Measurements from ENCODE around the gene CLTA.
"Not testable (repeated sequence)": the region's sequence is repeated elsewhere in the genome, so short reads cannot be mapped to it uniquely, and the experiment has no call there.

The CLTA gene

GRCh38 chr9:36191686-36192085 lies 965 bp downstream of the CLTA start:
- DNase-seq = no peak

- no peak for DNase-seq
Measured at GRCh38 chr9:36192196-36192595, 1.5 kb downstream of the CLTA start.

- DNase-seq = no peak
Measured at GRCh38 chr9:36193023-36193422, 2.3 kb downstream of the CLTA start.

GRCh38 chr9:36194326-36195000 lies 3.7 kb downstream of the CLTA start:
- no peak for DNase-seq

GRCh38 chr9:36204906-36205547 lies 14.3 kb downstream of the CLTA start:
- no peak for DNase-seq

GRCh38 chr9:36207016-36207415 lies 16.3 kb downstream of the CLTA start:
- DNase-seq = no peak

- DNase-seq = peak; percentile 47
Measured at GRCh38 chr9:36207546-36208012, 16.9 kb downstream of the CLTA start.

- no peak for DNase-seq
Measured at GRCh38 chr9:36208521-36209253, 18.0 kb downstream of the CLTA start.

GRCh38 chr9:36210722-36211121 lies 20.0 kb downstream of the CLTA start:
- DNase-seq = no peak

GRCh38 chr9:36211510-36211909 lies 20.8 kb downstream of the CLTA start:
- DNase-seq = no peak

- no peak for DNase-seq
Measured at GRCh38 chr9:36213387-36213786, 22.7 kb downstream of the CLTA start.

GRCh38 chr9:36213989-36214388 lies 23.3 kb downstream of the CLTA start:
- DNase-seq = no peak

- no peak for DNase-seq
Measured at GRCh38 chr9:36214571-36214970, 23.9 kb downstream of the CLTA start.

GRCh38 chr9:36217256-36217968 lies 26.7 kb downstream of the CLTA start:
- no peak for DNase-seq

GRCh38 chr9:36218011-36218410 lies 27.3 kb downstream of the CLTA start:
- no peak for DNase-seq

- peak; percentile 57 for DNase-seq
Measured at GRCh38 chr9:36218411-36218901, 27.7 kb downstream of the CLTA start.

GRCh38 chr9:36221667-36222066 lies 30.9 kb downstream of the CLTA start:
- no peak for DNase-seq

- DNase-seq = no peak
Measured at GRCh38 chr9:36222449-36222848, 31.7 kb downstream of the CLTA start.

- DNase-seq = no peak
Measured at GRCh38 chr9:36237230-36237629, 46.5 kb downstream of the CLTA start.

- DNase-seq = not testable (repeated sequence)
Measured at GRCh38 chr9:36239205-36239604, 48.5 kb downstream of the CLTA start.

- DNase-seq = not testable (repeated sequence)
Measured at GRCh38 chr9:36239675-36240074, 49.0 kb downstream of the CLTA start.

GRCh38 chr9:36245906-36246305 lies 55.2 kb downstream of the CLTA start:
- no peak for DNase-seq

- DNase-seq = no peak
Measured at GRCh38 chr9:36247356-36247755, 56.6 kb downstream of the CLTA start.

All from activated CD4-positive, alpha-beta T cell treated with anti-CD3 and anti-CD28 coated beads, Interleukin-2, Interleukin-6, amounts not matched to agents 100 ng/mL and 50 ng/mL, durations not matched to agents 16 hours and 8 hours (primary cell).